ENCODE results near the gene IQCC. TPM values are rescaled to one million over a fixed set of nuclear protein-coding genes. Genes with fewer than 3 reads are reported as not detected.
"Not testable (repeated sequence)": the region's sequence is repeated elsewhere in the genome, so short reads cannot be mapped to it uniquely, and the experiment has no call there.

Gene IQCC
- 1.4 and 2.0 TPM in 2 replicates for total RNA-seq
- 2.8 and 4.8 TPM in 2 replicates for polyA plus RNA-seq

- Histone ChIP-seq H3K27ac (no peak within 1 kb of the TSS), H3K4me3 (peak within 1 kb of the TSS; percentile 64), H3K4me1 (ENCODE audit: low read depth) (no peaks in the 10 kb centered on the region)
Measured at GRCh38 chr1:32205401-32206370, at the start of gene IQCC. Gene IQCC, plus strand, starts transcription at chr1:32205671. Its CDS starts 11 bp downstream, at chr1:32205682.

GRCh38 chr1:32159189-32159588 lies 46.3 kb upstream of the IQCC start:
- H3K36me3 ChIP-seq: peaks cover 65% of the 10 kb centered on the region
- H3K27ac ChIP-seq: no peak overlapping the region
- H3K9me3 ChIP-seq (ENCODE audit: low read depth): no peaks in the 10 kb centered on the region
- no peak for TF ChIP-seq CTCF (IDR thresholded peaks at IDR 0.05; ENCODE audit: low read depth, low read length)
- no peak overlapping the region for H3K4me3 ChIP-seq
- H3K4me1 ChIP-seq (ENCODE audit: low read depth): no peaks in the 10 kb centered on the region
- H3K27me3 ChIP-seq: no peaks in the 10 kb centered on the region
- DNase-seq (ENCODE audit: low read depth in 1 of 2, low spot score in 1 of 2): no peak

More at GRCh38 chr1:32205401-32206370, at the start of gene IQCC:
- Histone ChIP-seq H3K36me3 (no peaks in the 10 kb centered on the region), H3K9me3 (ENCODE audit: low read depth) (no peaks in the 10 kb centered on the region), H3K27me3 (no peaks in the 10 kb centered on the region)
- peak; percentile 84 to 94 for DNase-seq (ENCODE audit: low read depth in 1 of 2, low spot score in 1 of 2)
- TF ChIP-seq CTCF (IDR thresholded peaks at IDR 0.05; ENCODE audit: low read depth, low read length): no peak

- Histone ChIP-seq H3K9me3 (ENCODE audit: low read depth) (no peaks in the 10 kb centered on the region), H3K4me3 (no peak overlapping the region), H3K36me3 (peaks cover 67% of the 10 kb centered on the region), H3K27ac (no peak overlapping the region), H3K27me3 (no peaks in the 10 kb centered on the region), H3K4me1 (ENCODE audit: low read depth) (no peaks in the 10 kb centered on the region)
- TF ChIP-seq CTCF (IDR thresholded peaks at IDR 0.05; ENCODE audit: low read depth, low read length): no peak
- no peak for DNase-seq (ENCODE audit: low read depth in 1 of 2, low spot score in 1 of 2)
Measured at GRCh38 chr1:32163405-32163804, 42.1 kb upstream of the IQCC start.

GRCh38 chr1:32165633-32166032 lies 39.8 kb upstream of the IQCC start:
- not testable (repeated sequence) for H3K4me3 ChIP-seq; H3K27ac ChIP-seq; DNase-seq (ENCODE audit: low read depth in 1 of 2, low spot score in 1 of 2); H3K27me3 ChIP-seq; H3K9me3 ChIP-seq (ENCODE audit: low read depth)
- peaks cover 52% of the 10 kb centered on the region for H3K36me3 ChIP-seq
- peaks cover 10% of the 10 kb centered on the region for H3K4me1 ChIP-seq (ENCODE audit: low read depth)

GRCh38 chr1:32170991-32171390 lies 34.5 kb upstream of the IQCC start:
- no peak overlapping the region for H3K4me3 ChIP-seq
- no peaks in the 10 kb centered on the region for H3K9me3 ChIP-seq (ENCODE audit: low read depth)
- H3K27ac ChIP-seq: peak overlapping the region; percentile 83
- peaks cover 27% of the 10 kb centered on the region for H3K4me1 ChIP-seq (ENCODE audit: low read depth)
- H3K36me3 ChIP-seq: peaks cover 26% of the 10 kb centered on the region
- TF ChIP-seq CTCF (IDR thresholded peaks at IDR 0.05; ENCODE audit: low read depth, low read length): no peak
- H3K27me3 ChIP-seq: no peaks in the 10 kb centered on the region
- DNase-seq (ENCODE audit: low read depth in 1 of 2, low spot score in 1 of 2): peak in 1 of 2 donors; percentile 8
